NCI-H510A (cell line): Measurements from ENCODE around the gene SEPTIN10.

Experiments used
- DNase-seq: peaks from one replicate; lab custom pipeline; 2025; lab: John Stamatoyannopoulos, UW

The SEPTIN10 gene

GRCh38 chr2:109523121-109523520, 90.6 kb downstream of the SEPTIN10 start:
- DNase-seq: no peak

DNA sequence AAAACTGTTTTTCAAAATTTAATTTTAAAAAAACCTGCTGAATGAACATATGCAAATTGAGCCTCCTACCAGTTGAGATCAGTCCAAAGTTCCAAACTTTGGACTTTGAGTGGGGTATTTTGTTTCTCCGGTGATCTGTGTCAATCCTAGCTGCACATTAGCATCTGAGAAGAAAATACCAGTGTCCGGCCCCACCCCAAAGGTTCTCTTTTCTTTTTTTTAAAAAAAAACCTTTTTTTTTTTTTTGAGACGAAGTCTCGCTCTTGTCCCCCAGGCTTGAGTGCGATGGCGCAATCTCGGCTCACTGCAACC, 91.7 kb downstream of the SEPTIN10 start:
- DNase-seq: no peak

DNA sequence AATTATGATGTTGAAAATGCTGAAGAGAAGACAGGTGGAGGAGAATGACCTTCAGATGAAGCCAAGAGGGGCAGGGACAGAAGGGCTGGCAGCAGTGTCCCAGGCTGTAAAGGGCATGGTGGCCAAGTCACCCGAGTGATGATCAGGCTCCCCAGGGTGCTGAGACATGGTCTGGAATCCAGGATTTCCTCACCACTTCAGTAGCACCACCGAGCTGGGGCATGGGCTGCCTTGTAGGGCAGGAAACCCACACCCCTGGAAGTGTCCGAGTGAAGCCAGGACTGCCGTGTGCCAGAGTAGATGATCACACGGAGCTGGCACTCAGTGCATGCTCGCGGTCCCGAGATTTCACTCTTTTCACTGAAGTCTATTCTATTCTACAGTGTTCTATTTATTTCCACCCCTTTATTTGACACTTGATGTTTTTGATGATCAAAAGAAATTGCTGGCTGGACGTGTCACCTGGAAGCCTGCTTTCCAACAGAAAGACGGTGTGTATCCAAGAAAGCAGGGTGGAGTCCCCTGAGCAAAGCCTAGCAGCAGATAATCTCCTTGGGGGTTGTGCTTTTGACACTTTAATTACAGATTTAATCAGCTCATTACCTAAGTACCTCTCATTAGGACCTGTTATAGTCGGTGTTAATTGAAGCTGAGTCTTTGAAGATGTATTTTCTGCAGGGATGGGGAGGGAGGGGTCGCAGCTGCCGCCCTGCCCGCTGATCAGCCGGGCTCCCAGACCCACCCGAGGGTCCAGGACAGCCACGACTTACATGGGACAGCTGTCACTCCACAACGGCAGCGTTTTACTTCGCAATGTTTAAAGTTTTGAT, 92.3 kb downstream of the SEPTIN10 start:
- no peak for DNase-seq

DNA sequence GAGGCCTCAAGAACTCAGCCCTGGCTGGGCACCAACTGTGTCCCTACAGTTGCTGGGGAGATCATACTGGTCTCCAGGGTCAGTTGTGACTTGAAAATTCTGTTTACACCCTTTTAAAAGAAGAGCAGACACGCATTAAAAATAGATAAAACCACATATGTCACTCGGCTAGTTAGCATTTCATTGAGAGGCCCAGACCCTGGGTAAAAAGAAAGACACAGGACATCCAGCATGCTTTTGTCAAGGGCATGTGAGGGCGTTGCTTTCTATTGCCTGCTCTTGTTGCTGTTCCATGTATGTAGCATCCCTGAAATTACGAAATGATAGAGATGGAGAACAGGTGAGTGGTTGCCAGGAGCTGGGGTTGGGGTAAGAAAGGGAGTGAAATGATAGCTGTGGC, 94.3 kb downstream of the SEPTIN10 start:
- DNase-seq: no peak

- DNase-seq: no peak
Observed at GRCh38 chr2:109517118-109517889, 96.5 kb downstream of the SEPTIN10 start.

GRCh38 chr2:109516445-109517117, 97.2 kb downstream of the SEPTIN10 start:
- peak; percentile 57 for DNase-seq

DNA sequence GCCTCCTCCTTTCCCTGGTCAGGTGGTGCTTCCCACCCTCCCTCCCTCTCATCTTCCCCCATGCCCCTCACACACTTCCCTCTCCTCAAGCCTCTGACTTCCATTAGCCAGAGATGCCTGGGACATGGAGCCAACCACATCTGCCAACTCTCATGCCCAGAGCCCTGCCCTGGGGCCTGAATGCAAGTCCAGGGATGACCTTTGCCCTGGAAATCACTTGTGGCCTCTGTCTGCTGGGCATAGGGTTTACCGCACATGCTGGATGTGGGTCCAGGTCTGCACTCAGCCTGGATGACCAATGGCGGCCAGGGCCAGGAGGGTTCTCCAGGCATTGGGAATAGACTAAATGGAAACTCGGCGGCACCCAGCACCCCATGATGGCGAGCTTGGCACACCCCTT, 98.9 kb downstream of the SEPTIN10 start:
- DNase-seq: no peak

- no peak for DNase-seq
Observed at GRCh38 chr2:109513749-109514588, 99.8 kb downstream of the SEPTIN10 start.

DNA sequence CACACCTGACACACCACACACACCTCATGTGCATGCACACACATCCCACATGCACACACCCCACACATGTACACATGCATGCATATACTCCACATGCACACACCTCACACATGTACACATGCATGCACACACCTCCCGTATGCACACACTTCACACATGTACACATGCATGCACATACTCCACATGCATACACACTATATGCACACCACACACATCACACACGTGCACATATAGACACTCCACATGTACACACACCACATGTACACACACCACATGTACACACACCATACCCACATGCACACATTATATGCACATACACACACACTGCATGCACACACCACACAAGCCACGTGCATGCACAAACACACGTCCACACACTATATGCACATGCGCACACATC, 100.5 kb downstream of the SEPTIN10 start:
- no peak for DNase-seq

DNA sequence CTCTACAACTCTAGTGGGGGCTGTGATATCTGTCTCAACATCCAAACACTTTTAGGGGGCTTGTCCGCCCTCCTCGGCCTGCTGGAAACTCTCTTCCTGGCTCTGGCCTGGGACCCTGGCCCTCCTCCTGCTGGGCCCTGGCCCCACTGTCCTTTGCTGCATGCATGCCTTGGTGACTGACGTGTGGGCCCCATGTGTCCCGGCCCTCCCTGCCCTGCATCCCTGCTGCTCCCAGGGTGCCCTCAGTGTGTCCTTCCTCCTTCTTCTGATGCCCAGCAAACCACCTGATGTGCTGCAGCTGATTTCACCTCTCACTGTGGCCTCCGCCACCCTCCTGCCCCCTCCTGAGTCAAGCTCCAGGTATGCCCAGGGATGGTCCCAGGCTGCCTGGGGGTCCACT, 101.7 kb downstream of the SEPTIN10 start:
- no peak for DNase-seq

GRCh38 chr2:109511168-109511567, 102.6 kb downstream of the SEPTIN10 start:
- no peak for DNase-seq

DNA sequence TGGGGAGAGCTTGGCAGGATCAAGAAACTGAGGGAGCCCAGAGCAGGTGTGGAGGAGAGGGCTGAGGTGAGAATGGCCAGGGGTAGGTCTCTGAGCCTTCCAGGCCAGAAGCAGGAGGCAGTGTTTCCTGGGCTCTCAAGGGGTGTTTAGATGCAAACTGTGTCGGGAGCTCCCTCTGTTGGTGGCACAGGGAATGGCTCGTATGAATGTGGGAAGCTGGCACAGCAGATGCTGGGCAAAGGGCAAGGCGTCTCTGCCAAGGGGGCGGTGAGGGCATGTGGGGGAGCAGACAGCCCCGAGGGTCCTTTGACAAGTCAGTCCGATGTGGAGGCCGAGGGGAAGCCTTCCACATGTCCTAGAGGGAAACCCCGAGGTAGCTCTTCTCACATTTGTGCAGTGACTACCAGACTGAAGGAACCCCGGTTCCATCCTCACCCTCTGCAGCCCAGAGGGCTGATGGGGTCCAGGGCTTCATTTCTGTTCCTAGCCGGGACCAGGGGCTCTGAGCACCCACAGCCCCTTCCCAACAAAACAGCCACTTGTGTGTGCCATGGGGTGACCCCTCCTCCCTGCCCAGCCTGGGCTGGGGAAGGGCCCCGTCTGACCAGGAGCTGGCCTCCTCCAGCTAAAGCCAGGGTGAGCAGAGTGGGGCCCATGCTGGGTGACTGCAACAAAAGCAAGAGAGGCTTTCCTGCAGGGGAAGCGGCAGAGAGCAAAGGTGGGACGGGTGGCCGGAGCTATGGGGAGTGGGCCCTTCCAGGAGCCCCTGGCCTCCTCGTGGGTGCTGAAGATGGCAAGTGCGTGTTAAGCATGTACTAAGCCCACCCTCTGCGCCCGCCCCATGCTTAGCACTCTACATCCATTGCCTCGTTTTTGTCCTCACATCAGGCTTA, 103.4 kb downstream of the SEPTIN10 start:
- DNase-seq: peak; percentile 64

DNA sequence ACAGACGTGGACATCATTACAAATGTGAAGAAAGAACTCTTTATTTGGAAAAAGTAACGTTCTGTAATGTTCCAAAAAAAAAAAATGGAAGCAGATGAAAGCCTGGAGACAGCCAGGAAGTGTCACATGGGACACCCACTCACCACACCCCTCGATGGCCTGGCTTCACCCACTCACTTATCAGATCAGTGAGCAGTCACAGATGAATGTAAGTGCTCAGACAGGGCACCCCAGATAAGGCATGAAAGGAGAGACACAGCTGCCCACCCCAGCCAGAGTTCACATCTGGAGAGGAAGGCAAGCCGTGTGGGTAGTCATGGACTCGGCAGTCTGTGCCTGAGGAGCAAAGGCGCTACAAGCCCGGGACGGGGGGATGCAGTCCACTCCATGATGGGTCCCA, 105.2 kb downstream of the SEPTIN10 start:
- DNase-seq: no peak

DNA sequence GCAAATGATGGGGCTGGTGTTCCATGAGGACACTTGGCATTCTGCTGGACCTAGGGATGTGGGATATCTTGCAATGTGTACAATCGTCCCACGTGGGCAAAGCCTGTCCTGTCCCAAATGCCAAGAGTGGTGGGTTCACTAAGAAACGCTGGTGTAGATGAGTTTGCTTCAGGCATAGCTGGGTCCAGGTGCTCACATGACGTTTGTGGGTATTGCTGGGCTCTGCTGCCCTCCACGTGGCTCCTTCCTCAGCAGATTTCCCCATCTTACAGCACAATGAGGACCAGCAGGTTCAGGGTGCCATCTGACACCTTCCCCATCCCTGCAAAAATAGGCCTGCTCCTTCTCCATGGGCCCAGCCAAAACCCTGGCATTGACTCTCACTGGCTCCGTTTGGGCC, 105.9 kb downstream of the SEPTIN10 start:
- DNase-seq: no peak

GRCh38 chr2:109507217-109507616, 106.5 kb downstream of the SEPTIN10 start:
- no peak for DNase-seq

GRCh38 chr2:109503191-109503590, 110.6 kb downstream of the SEPTIN10 start:
- DNase-seq: no peak

DNA sequence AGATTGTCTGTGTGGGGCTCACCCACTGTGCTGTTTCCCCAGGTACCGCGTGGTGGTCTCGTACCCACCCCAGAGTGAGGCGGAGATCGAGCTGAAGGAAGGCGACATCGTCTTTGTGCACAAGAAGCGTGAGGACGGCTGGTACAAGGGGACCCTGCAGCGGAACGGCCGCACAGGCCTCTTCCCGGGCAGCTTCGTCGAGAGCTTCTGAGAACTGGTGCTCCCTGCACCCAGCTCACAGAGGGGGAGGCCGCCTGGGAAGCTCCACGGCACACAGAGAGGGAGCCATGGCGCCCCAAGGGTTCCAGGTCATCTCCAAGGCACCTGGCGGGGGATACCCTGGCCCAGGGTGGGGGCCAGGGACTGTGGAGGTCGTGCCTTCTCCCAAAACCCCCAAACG, 112.3 kb downstream of the SEPTIN10 start:
- DNase-seq: no peak

DNA sequence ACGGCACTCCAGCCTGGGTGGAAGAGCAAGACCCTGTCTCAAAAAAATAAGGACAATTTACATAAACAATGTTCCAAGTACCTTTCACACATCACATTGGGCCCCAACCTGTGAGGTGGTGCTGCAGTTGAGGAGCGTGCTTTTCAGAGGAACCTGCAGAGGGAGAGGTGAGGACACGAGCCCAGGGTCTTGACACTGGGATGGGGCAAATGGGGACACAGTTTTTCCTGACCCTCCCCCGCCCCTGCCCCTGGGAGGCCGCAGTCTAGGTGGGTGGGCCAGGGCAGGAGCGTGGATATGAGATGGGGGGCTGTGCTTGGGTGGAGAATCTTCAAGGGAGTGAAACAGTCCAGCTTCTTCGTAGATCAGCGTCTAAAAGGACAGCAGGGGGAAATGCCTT, 112.9 kb downstream of the SEPTIN10 start:
- no peak for DNase-seq

GRCh38 chr2:109499566-109499965, 114.2 kb downstream of the SEPTIN10 start:
- DNase-seq: peak; percentile 38

GRCh38 chr2:109498906-109499305, 114.9 kb downstream of the SEPTIN10 start:
- DNase-seq: no peak
